Right lobe of liver (tissue), 4 donors: Measurements from ENCODE around the gene ZRANB1.

ENCODE experiments used
- POLR2A ChIP-seq: fragments of 450-650 bp; IDR thresholded peaks from one replicate; pipeline ENCODE4 v1.6.1; 2017; ENCODE audit warnings: antibody characterized with exemption, mild to moderate bottlenecking
- TF ChIP-seq, protein P1 (sequence below), 4 donors: fragments of 200-600 bp in 3 of 4; fragments of 450-650 bp in 1 of 4; IDR thresholded peaks; one replicate each; pipeline versions ENCODE4 v1.5.1 to v1.8.0; 2016 to 2022; ENCODE audit warnings: antibody characterized with exemption in 4 of 4, mild to moderate bottlenecking in 2 of 4
- donor health status: DM: no; HTN: no; CAD: no.
- donor health status: DM: no; HTN: no; CAD: no.
- donor health status: DM: no; HTN: yes; CAD: no.

- TF ChIP-seq, protein P1, sequence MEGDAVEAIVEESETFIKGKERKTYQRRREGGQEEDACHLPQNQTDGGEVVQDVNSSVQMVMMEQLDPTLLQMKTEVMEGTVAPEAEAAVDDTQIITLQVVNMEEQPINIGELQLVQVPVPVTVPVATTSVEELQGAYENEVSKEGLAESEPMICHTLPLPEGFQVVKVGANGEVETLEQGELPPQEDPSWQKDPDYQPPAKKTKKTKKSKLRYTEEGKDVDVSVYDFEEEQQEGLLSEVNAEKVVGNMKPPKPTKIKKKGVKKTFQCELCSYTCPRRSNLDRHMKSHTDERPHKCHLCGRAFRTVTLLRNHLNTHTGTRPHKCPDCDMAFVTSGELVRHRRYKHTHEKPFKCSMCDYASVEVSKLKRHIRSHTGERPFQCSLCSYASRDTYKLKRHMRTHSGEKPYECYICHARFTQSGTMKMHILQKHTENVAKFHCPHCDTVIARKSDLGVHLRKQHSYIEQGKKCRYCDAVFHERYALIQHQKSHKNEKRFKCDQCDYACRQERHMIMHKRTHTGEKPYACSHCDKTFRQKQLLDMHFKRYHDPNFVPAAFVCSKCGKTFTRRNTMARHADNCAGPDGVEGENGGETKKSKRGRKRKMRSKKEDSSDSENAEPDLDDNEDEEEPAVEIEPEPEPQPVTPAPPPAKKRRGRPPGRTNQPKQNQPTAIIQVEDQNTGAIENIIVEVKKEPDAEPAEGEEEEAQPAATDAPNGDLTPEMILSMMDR (IDR thresholded peaks at IDR 0.05), result no peak
- no peak for TF ChIP-seq POLR2A
These were observed 76.7 kb downstream of the ZRANB1 start for GRCh38 chr10:125018576-125019143.
